Spleen (tissue), 7 donors: ENCODE results near the gene AFAP1.

Experiments
- CTCF ChIP-seq, 11 experiments: fragments of 200-600 bp in 7 of 11; fragments of 450-650 bp in 4 of 11; sonication (generic) in 4 of 11; IDR thresholded peaks in 8 of 11; conservative IDR thresholded peaks in 3 of 11; 1 replicate in 7 of 11; 2 replicates in 4 of 11; pipeline versions ENCODE4 v1.4.0 to v1.8.0; 2016 to 2021; ENCODE audit warnings: antibody characterized with exemption in 11 of 11, inconsistent platforms in 4 of 11, mild to moderate bottlenecking in 1 of 11
- POLR2A ChIP-seq, 3 donors: fragments of 450-650 bp; IDR thresholded peaks; one replicate each; pipeline ENCODE4 v1.5.1; 2017; ENCODE audit warnings: antibody characterized with exemption in 3 of 3, mild to moderate bottlenecking in 1 of 3
- donor health status: DM: no; HTN: no; CAD: no; lungs with moderate emphysema.
- donor health status: DM: no; HTN: no; CAD: no.
- donor health status: DM: no; HTN: no; CAD: no.

- TF ChIP-seq POLR2A (IDR thresholded peaks at IDR 0.05): no peak
- TF ChIP-seq CTCF (IDR thresholded peaks at IDR 0.05 in 8 of 11, conservative IDR thresholded peaks at IDR 0.05 in 3 of 11): no peak
These were observed 109.7 kb downstream of the AFAP1 start for GRCh38 chr4:7829652-7830580.
